HG02571 (cell line): ENCODE results near the gene HIRIP3.
"Not testable (repeated sequence)": the region's sequence is repeated elsewhere in the genome, so short reads cannot be mapped to it uniquely, and the experiment has no call there.

Experiments
- ATAC-seq: cut with Tn5 transposase; IDR thresholded peaks from one replicate; pipeline ENCODE4 v1.9.1; 2021; ENCODE audit warnings: mild to moderate bottlenecking, moderate library complexity; ENCODE audit not compliant: unreplicated experiment

Gene HIRIP3

GRCh38 chr16:29995324-29995910 is at the start of gene HIRIP3:
Gene HIRIP3, minus strand, starts transcription at chr16:29995617. Its CDS starts 12 bp downstream, at chr16:29995605.
- peak; percentile 47 for ATAC-seq

- ATAC-seq = no peak
Observed at GRCh38 chr16:30041841-30042240, 46.4 kb upstream of the HIRIP3 start.

GRCh38 chr16:30040690-30041089 is 45.3 kb upstream of the HIRIP3 start:
- ATAC-seq = not testable (repeated sequence)

DNA sequence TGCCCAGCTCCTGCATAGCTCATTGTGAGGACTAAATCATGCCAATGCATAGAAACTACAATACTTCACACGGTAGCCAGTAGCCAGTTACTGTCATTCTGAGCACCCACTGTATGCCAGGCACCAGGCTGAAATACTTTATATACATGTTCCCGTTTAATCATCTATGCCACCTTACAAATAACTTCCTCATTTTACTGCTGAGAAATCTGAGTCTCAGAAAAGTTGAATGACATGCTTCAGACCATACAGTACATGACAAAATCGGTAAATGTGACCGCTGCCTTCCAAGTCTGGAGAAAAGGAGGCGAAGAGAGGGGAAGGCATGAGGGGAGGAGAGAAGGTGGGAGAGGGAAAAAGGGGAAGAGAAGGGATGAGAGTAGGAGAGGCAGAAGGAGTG is 44.8 kb upstream of the HIRIP3 start:
- no peak for ATAC-seq

GRCh38 chr16:30033270-30033669 is 37.9 kb upstream of the HIRIP3 start:
- no peak for ATAC-seq

GRCh38 chr16:30032083-30032819 is 36.8 kb upstream of the HIRIP3 start:
- ATAC-seq = no peak

DNA sequence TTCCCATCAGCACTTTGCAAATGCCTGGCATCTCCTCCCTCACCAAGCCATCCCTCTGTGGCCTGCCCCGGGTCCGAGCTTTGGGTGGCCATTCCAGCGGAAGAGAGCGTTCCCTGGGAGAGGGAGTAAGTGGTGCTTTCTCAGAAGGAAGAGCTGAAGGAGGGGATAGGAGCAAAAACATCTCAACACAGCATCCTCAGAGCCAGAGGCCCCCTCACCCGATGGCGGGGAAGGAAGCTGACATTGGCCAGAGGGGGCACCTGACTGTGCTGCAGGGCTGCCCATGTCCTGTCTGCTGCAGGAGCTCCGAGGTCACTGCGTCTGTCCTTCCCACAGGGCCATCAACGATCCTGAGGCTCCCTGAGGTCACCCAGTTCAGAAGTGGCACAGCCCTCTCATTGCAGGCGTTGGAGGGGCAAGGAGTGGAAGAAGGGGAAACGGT is 36.1 kb upstream of the HIRIP3 start:
- ATAC-seq = no peak

GRCh38 chr16:30030841-30031413 is 35.5 kb upstream of the HIRIP3 start, which contains the start of gene TLCD3B:
Gene TLCD3B, minus strand, starts transcription at chr16:30031271. Its CDS starts 744 bp downstream, at chr16:30030527.
- ATAC-seq = no peak

- ATAC-seq = no peak
Observed at GRCh38 chr16:30030011-30030685, 34.7 kb upstream of the HIRIP3 start.

GRCh38 chr16:30028438-30029076 is 33.1 kb upstream of the HIRIP3 start:
- ATAC-seq = no peak

DNA sequence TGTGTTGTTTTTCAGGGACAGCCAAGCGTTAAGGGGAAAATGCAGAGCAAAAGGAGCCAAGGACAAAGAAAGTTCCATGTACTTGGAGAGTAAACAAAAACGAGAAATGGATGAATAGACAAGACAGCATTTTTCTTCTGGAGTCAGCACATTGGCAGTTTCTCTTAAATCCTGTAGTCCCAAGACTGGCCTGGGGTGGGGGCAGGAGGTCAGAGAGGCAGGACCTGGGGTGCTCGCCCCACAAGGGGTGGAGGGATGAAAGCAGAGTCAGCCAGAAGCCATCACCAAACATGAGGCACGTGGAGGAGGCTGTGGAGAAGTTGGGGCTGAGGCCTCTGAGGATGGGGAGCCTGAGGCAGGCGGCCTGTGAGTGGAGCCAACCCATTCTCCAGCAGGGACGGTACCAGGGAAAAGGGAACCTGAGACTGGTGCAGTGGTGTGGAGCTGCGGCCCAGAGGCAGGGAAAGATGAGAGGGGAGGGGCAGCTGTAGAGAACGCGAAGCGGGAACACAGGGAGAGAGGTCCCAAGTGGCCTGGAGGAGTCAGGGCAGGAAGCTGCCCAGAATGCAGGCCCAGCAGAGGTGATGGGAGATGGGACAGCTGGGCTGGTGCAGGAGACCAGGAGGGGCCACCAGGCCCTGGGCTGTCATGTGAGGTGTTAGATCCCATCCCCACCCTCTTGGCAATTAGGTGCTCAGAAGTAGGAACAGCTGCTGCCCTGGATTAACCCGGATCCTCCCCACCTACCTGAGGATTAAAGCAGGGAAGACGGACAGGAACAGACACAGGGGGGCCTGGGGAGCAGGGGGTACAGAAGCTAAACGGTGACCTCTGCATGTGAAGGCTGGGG is 32.4 kb upstream of the HIRIP3 start:
- no peak for ATAC-seq

DNA sequence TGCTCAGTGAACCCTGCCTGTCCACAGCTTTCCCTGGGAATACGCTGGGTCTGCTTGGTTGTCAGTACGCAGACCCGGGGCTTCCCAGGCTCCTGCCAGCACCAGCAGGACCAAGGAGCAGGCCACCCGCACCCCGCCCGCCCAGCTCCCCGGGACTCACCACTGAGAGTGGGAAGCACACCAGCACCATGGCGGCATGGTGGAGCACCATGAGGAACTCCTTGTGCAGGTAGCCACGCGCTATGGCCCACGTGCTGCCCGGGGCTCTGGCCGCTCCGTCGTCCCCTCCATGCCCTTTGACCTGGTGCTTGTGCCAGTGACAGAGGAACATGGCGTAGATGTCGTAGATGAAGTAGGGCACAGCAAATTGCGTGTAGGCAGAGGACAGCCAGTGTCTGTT is 31.0 kb upstream of the HIRIP3 start:
- ATAC-seq = no peak

GRCh38 chr16:30025574-30025973 is 30.2 kb upstream of the HIRIP3 start:
- ATAC-seq = no peak

GRCh38 chr16:30025156-30025555 is 29.7 kb upstream of the HIRIP3 start:
- no peak for ATAC-seq

GRCh38 chr16:30024451-30024850 is 29.0 kb upstream of the HIRIP3 start:
- no peak for ATAC-seq

DNA sequence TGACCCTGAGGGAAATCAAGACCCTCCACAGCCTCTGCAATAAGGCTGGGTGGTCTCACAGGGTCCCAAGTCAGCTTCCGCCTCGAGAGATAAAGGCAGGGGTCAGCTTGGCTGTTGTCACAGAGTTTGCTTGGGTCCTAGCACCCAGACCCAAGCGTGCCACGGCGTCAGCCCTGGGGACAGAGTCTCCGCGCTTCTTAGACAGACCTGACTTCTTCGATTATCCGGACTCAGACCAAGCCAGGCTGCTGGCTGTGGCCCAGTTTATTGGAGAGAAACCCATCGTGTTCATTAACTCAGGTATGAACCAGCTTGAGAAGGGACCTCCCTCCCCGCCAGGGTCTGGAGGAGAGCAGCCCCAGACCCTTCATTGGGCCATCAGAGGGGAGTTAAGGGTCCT is 28.2 kb upstream of the HIRIP3 start:
- no peak for ATAC-seq

GRCh38 chr16:30022887-30023286 is 27.5 kb upstream of the HIRIP3 start, which contains the start of gene C16orf92:
Gene C16orf92, plus strand, starts transcription at chr16:30023198. Its CDS starts 143 bp downstream, at chr16:30023341.
- ATAC-seq = no peak

DNA sequence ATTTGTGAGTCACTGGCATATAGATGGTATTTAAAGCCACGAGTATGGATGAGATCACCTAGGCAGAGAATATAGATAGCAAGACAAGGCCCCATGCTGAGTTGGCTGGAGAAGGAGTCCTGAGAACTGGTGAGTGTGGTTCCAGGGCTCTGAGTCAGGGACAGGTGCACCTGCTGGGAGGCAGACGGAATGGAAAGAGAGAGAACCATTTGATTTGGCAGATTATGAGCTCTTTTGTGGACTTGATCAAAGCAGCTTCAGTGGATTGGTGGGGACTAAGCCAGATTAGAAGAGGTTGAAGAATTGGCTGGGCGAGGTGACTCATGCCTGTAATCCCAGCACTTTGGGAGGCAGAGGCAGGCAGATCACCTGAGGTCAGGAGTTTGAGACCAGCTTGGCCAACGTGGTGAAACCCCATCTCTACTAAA is 23.3 kb upstream of the HIRIP3 start:
- ATAC-seq = no peak

DNA sequence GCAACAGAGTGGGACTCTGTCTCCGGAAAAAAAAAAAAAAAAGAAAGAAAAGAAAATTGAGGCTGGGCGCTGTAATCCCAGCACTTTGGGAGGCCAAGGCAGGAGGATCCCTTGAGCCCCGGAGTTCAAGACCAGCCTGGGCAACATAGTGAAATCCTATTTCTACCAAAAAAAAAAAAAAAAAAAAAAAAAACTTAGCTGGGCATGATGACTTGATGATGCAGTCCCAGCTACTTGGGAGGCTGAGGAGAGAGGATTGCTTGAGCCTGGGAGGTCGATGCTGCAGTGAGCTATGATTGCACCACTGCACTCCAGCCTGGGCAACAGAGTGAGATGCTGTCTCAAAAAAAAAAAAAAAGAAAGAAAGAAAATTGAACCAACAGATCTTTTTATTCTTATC is 22.5 kb upstream of the HIRIP3 start:
- ATAC-seq = not testable (repeated sequence)

GRCh38 chr16:30017277-30017656 is 21.9 kb upstream of the HIRIP3 start:
- ATAC-seq = no peak
